IPS-NIHi7 (cell line): ENCODE results near the gene LRRC49.
"Not testable (repeated sequence)": the region's sequence is repeated elsewhere in the genome, so short reads cannot be mapped to it uniquely, and the experiment has no call there.

Experiments
- DNase-seq: peaks from one replicate; pipeline ENCODE4 v3.0.0; 2012; ENCODE audit warnings: mixed read lengths; ENCODE audit errors: extremely low spot score

LRRC49 gene

GRCh38 chr15:70923311-70924080, 30.9 kb downstream of the LRRC49 start:
- no peak for DNase-seq

- not testable (repeated sequence) for DNase-seq
Observed at GRCh38 chr15:70926914-70927313, 34.3 kb downstream of the LRRC49 start.

GRCh38 chr15:70931821-70932220, 39.2 kb downstream of the LRRC49 start:
- no peak for DNase-seq

- no peak for DNase-seq
Observed at GRCh38 chr15:70932397-70932796, 39.8 kb downstream of the LRRC49 start.

GRCh38 chr15:70933411-70933810, 40.8 kb downstream of the LRRC49 start:
- DNase-seq, result no peak

- DNase-seq, result peak; percentile 30
Observed at GRCh38 chr15:70935631-70936030, 43.0 kb downstream of the LRRC49 start.

GRCh38 chr15:70936326-70936725, 43.7 kb downstream of the LRRC49 start:
- no peak for DNase-seq

- not testable (repeated sequence) for DNase-seq
Observed at GRCh38 chr15:70943285-70943684, 50.7 kb downstream of the LRRC49 start.

- DNase-seq, result no peak
Observed at GRCh38 chr15:70947351-70948335, 55.0 kb downstream of the LRRC49 start.

- DNase-seq, result no peak
Observed at GRCh38 chr15:70950953-70951352, 58.3 kb downstream of the LRRC49 start.

- DNase-seq, result no peak
Observed at GRCh38 chr15:70954171-70954570, 61.5 kb downstream of the LRRC49 start.

- DNase-seq, result no peak
Observed at GRCh38 chr15:70954733-70955132, 62.1 kb downstream of the LRRC49 start.

GRCh38 chr15:70955151-70955550, 62.5 kb downstream of the LRRC49 start:
- DNase-seq, result no peak

- DNase-seq, result no peak
Observed at GRCh38 chr15:70956201-70956995, 63.8 kb downstream of the LRRC49 start.

GRCh38 chr15:70962084-70962483, 69.5 kb downstream of the LRRC49 start:
- DNase-seq, result no peak

GRCh38 chr15:70963199-70963598, 70.6 kb downstream of the LRRC49 start:
- DNase-seq, result no peak

- DNase-seq, result no peak
Observed at GRCh38 chr15:70964058-70964457, 71.4 kb downstream of the LRRC49 start.

GRCh38 chr15:70964686-70965085, 72.1 kb downstream of the LRRC49 start:
- no peak for DNase-seq

- no peak for DNase-seq
Observed at GRCh38 chr15:70967646-70968045, 75.0 kb downstream of the LRRC49 start.

GRCh38 chr15:70974004-70974832, 81.6 kb downstream of the LRRC49 start:
- peak; percentile 20 for DNase-seq

- no peak for DNase-seq
Observed at GRCh38 chr15:70976851-70977250, 84.2 kb downstream of the LRRC49 start.
